ENCODE measurements around the gene MANBA. TPM values are rescaled to one million over a fixed set of nuclear protein-coding genes. Genes with fewer than 3 reads are reported as not detected.

The MANBA gene
- total and polyA plus RNA-seq, 2 of the 13 experiments (the other 11 are each of a cell fraction or from before 2014, with no cell fraction given) = 11.7 to 33.3 TPM

GRCh38 chr4:102678107-102678506 lies 82.7 kb downstream of the MANBA start:
- Histone ChIP-seq H3K79me2 (ENCODE audit: insufficient read depth, low read length) (no peaks in the 10 kb centered on the region), H3K36me3 (replicated peaks in 1 of 2; ENCODE audit: control insufficient read depth in 1 of 2, insufficient read depth in 2 of 2, low read length in 2 of 2) (0 out of 5 replicates have a peak, but pooled peaks cover 0 to 9% of the 10 kb centered on the region in 2 experiments), H3K27ac (ENCODE audit: extremely low read length, insufficient read depth, low read length) (no peak overlapping the region), H4K20me1 (ENCODE audit: insufficient read depth, low read length) (no peaks in the 10 kb centered on the region), H3K9ac (ENCODE audit: insufficient read depth, low read depth, low read length) (no peak overlapping the region), H3K4me1 (ENCODE audit: insufficient read depth, low read length) (no peaks in the 10 kb centered on the region), H3K4me2 (ENCODE audit: low read depth, low read length) (no peak overlapping the region), H3K27me3 (ENCODE audit: control insufficient read depth in 1 of 2, insufficient read depth in 2 of 2, low read length in 2 of 2) (no peaks in the 10 kb centered on the region), H3K9me3 (ENCODE audit: low read length) (no peaks in the 10 kb centered on the region), H3K4me3 (replicated peaks in 1 of 3; ENCODE audit: insufficient read depth in 1 of 3, low read depth in 2 of 3, low read length in 3 of 3) (no peak overlapping the region), H2AFZ (ENCODE audit: low read length) (no peak overlapping the region)
- TF ChIP-seq NCOA2 (CRISPR knock-in tag; IDR thresholded peaks at IDR 0.05) = no peak
- TF ChIP-seq, protein P1, sequence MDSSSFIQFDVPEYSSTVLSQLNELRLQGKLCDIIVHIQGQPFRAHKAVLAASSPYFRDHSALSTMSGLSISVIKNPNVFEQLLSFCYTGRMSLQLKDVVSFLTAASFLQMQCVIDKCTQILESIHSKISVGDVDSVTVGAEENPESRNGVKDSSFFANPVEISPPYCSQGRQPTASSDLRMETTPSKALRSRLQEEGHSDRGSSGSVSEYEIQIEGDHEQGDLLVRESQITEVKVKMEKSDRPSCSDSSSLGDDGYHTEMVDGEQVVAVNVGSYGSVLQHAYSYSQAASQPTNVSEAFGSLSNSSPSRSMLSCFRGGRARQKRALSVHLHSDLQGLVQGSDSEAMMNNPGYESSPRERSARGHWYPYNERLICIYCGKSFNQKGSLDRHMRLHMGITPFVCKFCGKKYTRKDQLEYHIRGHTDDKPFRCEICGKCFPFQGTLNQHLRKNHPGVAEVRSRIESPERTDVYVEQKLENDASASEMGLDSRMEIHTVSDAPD (CRISPR knock-in tag; IDR thresholded peaks at IDR 0.05) = no peak
- intact Hi-C loops (cut with micrococcal nuclease; ENCODE audit: unreplicated experiment) (no loop called here), in situ Hi-C loops (cut with HindIII; ENCODE audit: extremely low pct_ligation_motif_present, low pct_unique_long_range_greater_than_20kb) (no loop called here)
- FAIRE-seq (no peak), ATAC-seq (no peak), DNase-seq (ENCODE audit: low spot score) (no peak)
- ChIA-PET POLR2A (no interaction called here), CTCF (ENCODE audit: low intra/inter-chr PET ratio, low total read pairs) (no interaction called here)
- 98% methylated on average over 2 of the region's 2 CpGs for WGBS (ENCODE audit: low lambda C conversion rate)
- no TSS peak for BruUV-seq (replicated peaks)

- Histone ChIP-seq H2AFZ (ENCODE audit: low read length) (no peak overlapping the region), H3K27ac (ENCODE audit: extremely low read length, insufficient read depth, low read length) (no peak overlapping the region), H3K27me3 (ENCODE audit: control insufficient read depth in 1 of 2, insufficient read depth in 2 of 2, low read length in 2 of 2) (no peaks in the 10 kb centered on the region), H3K36me3 (replicated peaks in 1 of 2; ENCODE audit: control insufficient read depth in 1 of 2, insufficient read depth in 2 of 2, low read length in 2 of 2) (no peaks in the 10 kb centered on the region), H3K4me2 (ENCODE audit: low read depth, low read length) (no peak overlapping the region), H3K4me1 (ENCODE audit: insufficient read depth, low read length) (no peaks in the 10 kb centered on the region), H3K9ac (ENCODE audit: insufficient read depth, low read depth, low read length) (no peak overlapping the region), H3K4me3 (replicated peaks in 1 of 3; ENCODE audit: insufficient read depth in 1 of 3, low read depth in 2 of 3, low read length in 3 of 3) (no peak overlapping the region), H3K9me3 (ENCODE audit: low read length) (no peaks in the 10 kb centered on the region), H3K79me2 (ENCODE audit: insufficient read depth, low read length) (no peaks in the 10 kb centered on the region), H4K20me1 (ENCODE audit: insufficient read depth, low read length) (no peaks in the 10 kb centered on the region)
- WGBS (ENCODE audit: low lambda C conversion rate) = 94% methylated on average over 1 of the region's 1 CpG
- in situ Hi-C loops (cut with HindIII; ENCODE audit: extremely low pct_ligation_motif_present, low pct_unique_long_range_greater_than_20kb) (no loop called here), intact Hi-C loops (cut with micrococcal nuclease; ENCODE audit: unreplicated experiment) (loop anchor here (2.0 kb wide), 1 partner anchor 32 kb away; no protein-coding TSS in a partner anchor)
- FAIRE-seq = no peak
- ATAC-seq = no peak
- BruUV-seq (replicated peaks) = no TSS peak
- POLR2A ChIA-PET = no interaction called here
- peak; percentile 11 for DNase-seq (ENCODE audit: low spot score)
- TF ChIP-seq RAD51 (IDR thresholded peaks at IDR 0.05; ENCODE audit: borderline replicate concordance) (no peak), CENPBD1 (CRISPR knock-in tag; IDR thresholded peaks at IDR 0.05; ENCODE audit: borderline replicate concordance, low read depth) (no peak), ZNF256 (CRISPR knock-in tag; conservative IDR thresholded peaks at IDR 0.05) (no peak), HNF1A (IDR thresholded peaks at IDR 0.05; ENCODE audit: low read depth) (no peak), HNF1A (CRISPR knock-in tag; IDR thresholded peaks at IDR 0.05; ENCODE audit: borderline replicate concordance) (no peak), ZNF652 (CRISPR knock-in tag; IDR thresholded peaks at IDR 0.05; ENCODE audit: borderline replicate concordance, low read depth) (no peak), NFKB2 (CRISPR knock-in tag; IDR thresholded peaks at IDR 0.05; ENCODE audit: borderline replicate concordance) (no peak)
- TF ChIP-seq, protein P2, sequence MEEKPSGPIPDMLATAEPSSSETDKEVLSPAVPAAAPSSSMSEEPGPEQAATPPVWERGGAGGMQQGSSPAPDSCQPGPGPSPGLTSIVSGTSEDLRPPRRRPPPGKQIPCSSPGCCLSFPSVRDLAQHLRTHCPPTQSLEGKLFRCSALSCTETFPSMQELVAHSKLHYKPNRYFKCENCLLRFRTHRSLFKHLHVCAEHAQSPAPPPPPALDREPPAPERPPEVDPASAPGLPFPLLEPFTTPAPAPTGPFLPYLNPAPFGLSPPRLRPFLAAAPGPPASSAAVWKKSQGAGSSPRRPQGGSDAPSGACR (CRISPR knock-in tag; IDR thresholded peaks at IDR 0.05) = no peak
- CTCF ChIA-PET (ENCODE audit: low intra/inter-chr PET ratio, low total read pairs) = no interaction called here
These were observed 85.6 kb downstream of the MANBA start for GRCh38 chr4:102675141-102675540.
